HepG2 (cell line): ENCODE results near the gene ITGB5. TPM values are rescaled to one million over a fixed set of nuclear protein-coding genes. Genes with fewer than 3 reads are reported as not detected.

Experiments
- ATAC-seq: fragments of 200-7000 bp; cut with Tn5 transposase; 3 replicates; pipeline ENCODE4 v1.9.1; 2020; ENCODE audit warnings: mild to moderate bottlenecking, moderate library complexity
- BruUV-seq: library from RNA; stranded (reverse); fragments of 400-500 nt; replicated peaks from 2 replicates; lab custom pipeline; 2021; lab: Mats Ljungman, UMichigan
- CTCF ChIA-PET: fragments of 300-600 bp; formaldehyde crosslinking; extraction: SDS; loops from one replicate; lab custom pipeline; 2021; ENCODE audit warnings: low total read pairs, inconsistent platforms, low intra/inter-chr PET ratio; lab: Yijun Ruan, JAX
- POLR2A ChIA-PET: fragments of 350-600 bp; sonication (Branson Sonifier 250); formaldehyde crosslinking; loops from one replicate; lab custom pipeline; 2020; ENCODE audit warnings: antibody characterized with exemption, inconsistent platforms; lab: Yijun Ruan, JAX
- DNase-seq: peaks from one replicate; pipeline ENCODE4 v3.0.0-alpha.2; 2015; ENCODE audit warnings: low spot score
- FAIRE-seq: peaks from 3 replicates; lab custom pipeline; 2011; peaks lifted over from hg19 to GRCh38; lab: Jason Lieb, UNC
- H2AFZ ChIP-seq: one replicate; pipeline ENCODE4 v1.6.1; 2011; ENCODE audit warnings: low read length, inconsistent platforms
- H3K27ac ChIP-seq: fragments of 300-600 bp; 3 replicates; pipeline ENCODE4 v1.8.0; 2011; ENCODE audit warnings: mixed run types, mild to moderate bottlenecking, mixed read lengths, low read length, inconsistent platforms; ENCODE audit not compliant: insufficient read depth; ENCODE audit errors: extremely low read length
- H3K27me3 ChIP-seq, 2 experiments: fragments of 200-600 bp in 1 of 2; 2 replicates in 1 of 2; 3 replicates in 1 of 2; pipeline versions ENCODE4 v1.6.0 to v1.8.0; 2011; ENCODE audit warnings: low read length in 2 of 2, mild to moderate bottlenecking in 2 of 2, moderate library complexity in 2 of 2, inconsistent platforms in 1 of 2; ENCODE audit not compliant: insufficient read depth in 2 of 2, control insufficient read depth in 1 of 2
- H3K36me3 ChIP-seq, 2 experiments: fragments of 200-600 bp in 1 of 2; replicated peaks in 1 of 2; 2 replicates in 1 of 2; 3 replicates in 1 of 2; pipeline versions ENCODE4 v1.5.1 to v1.8.0; 2011; ENCODE audit warnings: low read length in 2 of 2, inconsistent platforms in 1 of 2; ENCODE audit not compliant: insufficient read depth in 2 of 2, control insufficient read depth in 1 of 2
- H3K4me1 ChIP-seq: 2 replicates; pipeline ENCODE4 v1.5.1; 2012; ENCODE audit warnings: low read length, inconsistent platforms; ENCODE audit not compliant: insufficient read depth
- H3K4me2 ChIP-seq: 2 replicates; pipeline ENCODE4 v1.6.0; 2011; ENCODE audit warnings: low read depth, low read length, inconsistent platforms
- H3K4me3 ChIP-seq, 3 experiments: fragments of 200-600 bp in 1 of 3; sonication (generic), shearing (Covaris generic) in 1 of 3; replicated peaks in 1 of 3; 2 replicates each; pipeline ENCODE4 v1.5.1; 2011 to 2016; ENCODE audit warnings: low read length in 3 of 3, inconsistent platforms in 2 of 3, low read depth in 2 of 3, mild to moderate bottlenecking in 2 of 3, control low read depth in 1 of 3, mixed read lengths in 1 of 3; ENCODE audit not compliant: insufficient read depth in 1 of 3
- H3K79me2 ChIP-seq: one replicate; pipeline ENCODE4 v1.6.1; 2011; ENCODE audit warnings: low read length, inconsistent platforms; ENCODE audit not compliant: insufficient read depth
- H3K9ac ChIP-seq: 2 replicates; pipeline ENCODE4 v1.6.0; 2011; ENCODE audit warnings: mild to moderate bottlenecking, low read depth, low read length, inconsistent platforms; ENCODE audit not compliant: insufficient read depth
- H3K9me3 ChIP-seq: 2 replicates; pipeline ENCODE4 v1.5.1; 2012; ENCODE audit warnings: mild to moderate bottlenecking, low read length
- H4K20me1 ChIP-seq: 2 replicates; pipeline ENCODE4 v1.6.0; 2011; ENCODE audit warnings: inconsistent platforms, mild to moderate bottlenecking, low read length, moderate library complexity; ENCODE audit not compliant: insufficient read depth
- CEBPB ChIP-seq: IDR thresholded peaks from 2 replicates; pipeline ENCODE4 v1.6.1; 2011; ENCODE audit warnings: low read depth, low read length, improper control_type of control experiment, borderline replicate concordance
- FOXK1 ChIP-seq: sonication (generic); formaldehyde crosslinking; IDR thresholded peaks from 2 replicates; pipeline ENCODE4 v1.4.0; 2020; ENCODE audit warnings: low read depth, missing genetic modification reagents, borderline replicate concordance
- HNRNPH1 ChIP-seq: fragments of 200-400 bp; formaldehyde crosslinking; optimal IDR thresholded peaks from 2 replicates; pipeline ENCODE3; 2017; ENCODE audit warnings: mild to moderate bottlenecking, low read depth, low read length
- IKZF1 ChIP-seq: fragments of 450-650 bp; IDR thresholded peaks from 2 replicates; pipeline ENCODE4 v1.7.1; 2016
- ONECUT2 ChIP-seq: sonication (generic); formaldehyde crosslinking; IDR thresholded peaks from 2 replicates; pipeline ENCODE4 v1.4.0; 2020; ENCODE audit warnings: missing genetic modification reagents
- SYNCRIP ChIP-seq: fragments of 200-400 bp; formaldehyde crosslinking; IDR thresholded peaks from 2 replicates; pipeline ENCODE4 v1.6.1; 2018; ENCODE audit warnings: mild to moderate bottlenecking, low read depth, low read length; ENCODE audit not compliant: insufficient read depth
- TEAD2 ChIP-seq: sonication (generic); formaldehyde crosslinking; IDR thresholded peaks from 2 replicates; pipeline ENCODE4 v1.9.0; 2021; ENCODE audit warnings: missing genetic modification reagents
- ZNF260 ChIP-seq: sonication (generic); formaldehyde crosslinking; IDR thresholded peaks from 2 replicates; pipeline ENCODE4 v1.4.0; 2020; ENCODE audit warnings: missing genetic modification reagents, low read depth, mild to moderate bottlenecking, borderline replicate concordance
- ZNF30 ChIP-seq: sonication (generic); formaldehyde crosslinking; IDR thresholded peaks from 2 replicates; pipeline ENCODE4 v1.5.0; 2020; ENCODE audit warnings: mild to moderate bottlenecking, missing genetic modification reagents
- ZNF317 ChIP-seq: sonication (generic); formaldehyde crosslinking; IDR thresholded peaks from 2 replicates; pipeline ENCODE4 v1.5.0; 2020; ENCODE audit warnings: mild to moderate bottlenecking, missing genetic modification reagents
- ZNF329 ChIP-seq: sonication (generic); formaldehyde crosslinking; IDR thresholded peaks from 2 replicates; pipeline ENCODE4 v1.9.0; 2021; ENCODE audit warnings: low read depth, mild to moderate bottlenecking, missing genetic modification reagents
- ZNF557 ChIP-seq: sonication (generic); formaldehyde crosslinking; IDR thresholded peaks from 2 replicates; pipeline ENCODE4 v1.4.0; 2020; ENCODE audit warnings: missing genetic modification reagents
- WGBS: methylation state at CpG from one replicate; pipeline ENCODE4 v1.1.6; 2017; ENCODE audit warnings: low lambda C conversion rate; 5-methylcytosine and 5-hydroxymethylcytosine counted together
- in situ Hi-C: cut with HindIII; loops from 2 replicates; pipeline ENCODE4 v1.10.0; 2017; ENCODE audit warnings: low pct_unique_long_range_greater_than_20kb; ENCODE audit not compliant: extremely low pct_ligation_motif_present
- intact Hi-C: fragments of 100-400 bp; cut with micrococcal nuclease; formaldehyde crosslinking; loops from one replicate; pipeline ENCODE4 v1.10.0; 2022; ENCODE audit not compliant: unreplicated experiment
- polyA plus RNA-seq, 8 experiments: library from polyadenylated mRNA; depleted of rRNA in 3 of 8; stranded (reverse) in 7 of 8; unstranded in 1 of 8; fragments of >200 nt; fragmentation: Illumina TruSeq in 4 of 8; extraction: Trizol in 4 of 8; gene quantifications; 2 replicates each; pipeline versions ENCODE4 v1.2.1 to v1.2.3, GENCODE V29; 2011 to 2016; ENCODE audit warnings: low read depth in 4 of 8, missing spikeins in 1 of 8, mixed read lengths in 1 of 8; ENCODE audit not compliant: insufficient read depth in 1 of 8
- total RNA-seq, 5 experiments: library from RNA; depleted of rRNA; stranded (reverse); fragments of >200 nt; fragmentation: Illumina TruSeq; extraction: Trizol; gene quantifications; 2 replicates each; pipeline ENCODE4 v1.2.3, GENCODE V29; 2016; ENCODE audit warnings: low read depth in 1 of 5
- TF ChIP-seq, protein P1 (sequence below): sonication (generic); formaldehyde crosslinking; IDR thresholded peaks from 2 replicates; pipeline ENCODE4 v1.5.0; 2020; ENCODE audit warnings: mild to moderate bottlenecking, missing genetic modification reagents, borderline replicate concordance

ITGB5 gene
- total and polyA plus RNA-seq, 2 of the 13 experiments (the other 11 are each of a cell fraction or from before 2014, with no cell fraction given) = 74.1 to 343 TPM

DNA sequence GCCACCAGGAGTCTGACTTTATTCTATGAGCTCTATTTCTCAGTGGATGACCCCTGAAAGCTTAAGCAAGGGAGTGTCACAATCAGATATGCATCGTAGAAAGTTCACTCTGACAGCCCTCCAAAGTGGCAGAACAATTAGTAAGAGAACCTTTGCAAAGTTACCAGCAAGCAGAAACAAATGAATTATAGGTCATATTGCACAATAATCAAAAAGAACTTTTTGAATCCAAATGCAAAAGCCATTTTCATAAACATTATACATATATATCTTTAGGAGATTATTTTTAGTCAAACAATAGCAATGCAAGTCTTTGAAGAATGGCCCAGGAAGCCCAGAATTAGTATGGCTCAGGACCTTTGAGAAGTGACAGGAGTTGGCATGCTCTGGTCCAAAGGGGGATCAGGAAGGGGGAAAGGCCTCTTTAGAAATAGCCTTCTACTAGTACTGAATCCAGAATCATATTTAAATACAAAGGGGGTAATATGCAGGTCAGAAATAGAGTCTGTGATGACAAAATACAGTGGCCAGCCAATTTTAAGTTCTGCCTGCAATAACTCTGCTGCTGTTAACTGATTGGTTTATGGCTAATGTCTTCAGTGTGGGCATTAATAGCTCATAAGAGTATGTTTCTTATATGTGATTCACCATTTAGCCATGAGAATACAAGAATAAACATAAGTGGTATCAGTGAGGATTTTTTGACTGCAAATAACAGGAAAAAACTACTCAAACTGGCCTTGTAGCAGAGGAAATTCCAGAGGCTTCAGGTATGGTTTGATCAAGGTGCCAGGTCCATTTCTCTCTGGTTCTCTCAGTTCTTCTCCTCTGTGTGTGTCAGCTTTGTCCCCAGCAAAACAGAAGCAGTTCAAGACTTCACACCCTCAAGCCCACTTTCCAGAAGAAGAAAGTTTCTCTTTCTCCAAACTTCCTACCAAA lies 17.0 kb upstream of the ITGB5 start:
- Histone ChIP-seq H3K4me3 (no peak overlapping the region), H3K36me3 (no peaks in the 10 kb centered on the region), H3K4me2 (no peak overlapping the region), H3K79me2 (peaks cover 16% of the 10 kb centered on the region), H3K27ac (no peak overlapping the region), H3K27me3 (no peaks in the 10 kb centered on the region; a peak in 1 of 5 replicates), H3K9me3 (no peaks in the 10 kb centered on the region)
- POLR2A ChIA-PET = no interaction called here
- 0% methylated on average over 1 of the region's 1 CpG for WGBS
- DNase-seq = no peak
- intact Hi-C loops = no loop called here
- TF ChIP-seq ZNF329 (peak; percentile 98), ZNF557 (CRISPR knock-in tag) (no peak), IKZF1 (no peak), TEAD2 (CRISPR knock-in tag) (no peak), ONECUT2 (no peak), HNRNPH1 (no peak), ZNF30 (CRISPR knock-in tag) (no peak), FOXK1 (CRISPR knock-in tag) (no peak), ZNF260 (CRISPR knock-in tag) (no peak), ZNF317 (CRISPR knock-in tag) (no peak), SYNCRIP (no peak), CEBPB (peak; percentile 50; the same call in 1 of the 2 replicates)
- TF ChIP-seq, protein P1, sequence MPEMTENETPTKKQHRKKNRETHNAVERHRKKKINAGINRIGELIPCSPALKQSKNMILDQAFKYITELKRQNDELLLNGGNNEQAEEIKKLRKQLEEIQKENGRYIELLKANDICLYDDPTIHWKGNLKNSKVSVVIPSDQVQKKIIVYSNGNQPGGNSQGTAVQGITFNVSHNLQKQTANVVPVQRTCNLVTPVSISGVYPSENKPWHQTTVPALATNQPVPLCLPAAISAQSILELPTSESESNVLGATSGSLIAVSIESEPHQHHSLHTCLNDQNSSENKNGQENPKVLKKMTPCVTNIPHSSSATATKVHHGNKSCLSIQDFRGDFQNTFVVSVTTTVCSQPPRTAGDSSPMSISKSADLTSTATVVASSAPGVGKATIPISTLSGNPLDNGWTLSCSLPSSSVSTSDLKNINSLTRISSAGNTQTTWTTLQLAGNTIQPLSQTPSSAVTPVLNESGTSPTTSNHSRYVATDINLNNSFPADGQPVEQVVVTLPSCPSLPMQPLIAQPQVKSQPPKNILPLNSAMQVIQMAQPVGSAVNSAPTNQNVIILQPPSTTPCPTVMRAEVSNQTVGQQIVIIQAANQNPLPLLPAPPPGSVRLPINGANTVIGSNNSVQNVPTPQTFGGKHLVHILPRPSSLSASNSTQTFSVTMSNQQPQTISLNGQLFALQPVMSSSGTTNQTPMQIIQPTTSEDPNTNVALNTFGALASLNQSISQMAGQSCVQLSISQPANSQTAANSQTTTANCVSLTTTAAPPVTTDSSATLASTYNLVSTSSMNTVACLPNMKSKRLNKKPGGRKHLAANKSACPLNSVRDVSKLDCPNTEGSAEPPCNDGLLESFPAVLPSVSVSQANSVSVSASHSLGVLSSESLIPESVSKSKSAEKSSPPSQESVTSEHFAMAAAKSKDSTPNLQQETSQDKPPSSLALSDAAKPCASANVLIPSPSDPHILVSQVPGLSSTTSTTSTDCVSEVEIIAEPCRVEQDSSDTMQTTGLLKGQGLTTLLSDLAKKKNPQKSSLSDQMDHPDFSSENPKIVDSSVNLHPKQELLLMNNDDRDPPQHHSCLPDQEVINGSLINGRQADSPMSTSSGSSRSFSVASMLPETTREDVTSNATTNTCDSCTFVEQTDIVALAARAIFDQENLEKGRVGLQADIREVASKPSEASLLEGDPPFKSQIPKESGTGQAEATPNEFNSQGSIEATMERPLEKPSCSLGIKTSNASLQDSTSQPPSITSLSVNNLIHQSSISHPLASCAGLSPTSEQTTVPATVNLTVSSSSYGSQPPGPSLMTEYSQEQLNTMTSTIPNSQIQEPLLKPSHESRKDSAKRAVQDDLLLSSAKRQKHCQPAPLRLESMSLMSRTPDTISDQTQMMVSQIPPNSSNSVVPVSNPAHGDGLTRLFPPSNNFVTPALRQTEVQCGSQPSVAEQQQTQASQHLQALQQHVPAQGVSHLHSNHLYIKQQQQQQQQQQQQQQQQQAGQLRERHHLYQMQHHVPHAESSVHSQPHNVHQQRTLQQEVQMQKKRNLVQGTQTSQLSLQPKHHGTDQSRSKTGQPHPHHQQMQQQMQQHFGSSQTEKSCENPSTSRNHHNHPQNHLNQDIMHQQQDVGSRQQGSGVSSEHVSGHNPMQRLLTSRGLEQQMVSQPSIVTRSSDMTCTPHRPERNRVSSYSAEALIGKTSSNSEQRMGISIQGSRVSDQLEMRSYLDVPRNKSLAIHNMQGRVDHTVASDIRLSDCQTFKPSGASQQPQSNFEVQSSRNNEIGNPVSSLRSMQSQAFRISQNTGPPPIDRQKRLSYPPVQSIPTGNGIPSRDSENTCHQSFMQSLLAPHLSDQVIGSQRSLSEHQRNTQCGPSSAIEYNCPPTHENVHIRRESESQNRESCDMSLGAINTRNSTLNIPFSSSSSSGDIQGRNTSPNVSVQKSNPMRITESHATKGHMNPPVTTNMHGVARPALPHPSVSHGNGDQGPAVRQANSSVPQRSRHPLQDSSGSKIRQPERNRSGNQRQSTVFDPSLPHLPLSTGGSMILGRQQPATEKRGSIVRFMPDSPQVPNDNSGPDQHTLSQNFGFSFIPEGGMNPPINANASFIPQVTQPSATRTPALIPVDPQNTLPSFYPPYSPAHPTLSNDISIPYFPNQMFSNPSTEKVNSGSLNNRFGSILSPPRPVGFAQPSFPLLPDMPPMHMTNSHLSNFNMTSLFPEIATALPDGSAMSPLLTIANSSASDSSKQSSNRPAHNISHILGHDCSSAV (CRISPR knock-in tag) = no peak
- TF ChIP-seq, all 625 proteins: peak for 2
- ATAC-seq (no peak), FAIRE-seq (no peak)
- H4K20me1 ChIP-seq = no peaks in the 10 kb centered on the region
- BruUV-seq = no TSS peak
- in situ Hi-C loops = loop anchor here (5.0 to 10.0 kb wide), 2 partner anchors 142 to 339 kb away; no protein-coding TSS in a partner anchor
- H3K9ac ChIP-seq = no peak overlapping the region
- CTCF ChIA-PET = interaction anchor here (0.6 to 1.8 kb wide), 2 partner anchors 143 to 223 kb away, joined by 3 read pairs; no protein-coding TSS in a partner anchor
- H2AFZ ChIP-seq = no peak overlapping the region
- peaks cover 35% of the 10 kb centered on the region for H3K4me1 ChIP-seq
